Measurements from ENCODE around the gene FOXB1.

The FOXB1 gene

DNA sequence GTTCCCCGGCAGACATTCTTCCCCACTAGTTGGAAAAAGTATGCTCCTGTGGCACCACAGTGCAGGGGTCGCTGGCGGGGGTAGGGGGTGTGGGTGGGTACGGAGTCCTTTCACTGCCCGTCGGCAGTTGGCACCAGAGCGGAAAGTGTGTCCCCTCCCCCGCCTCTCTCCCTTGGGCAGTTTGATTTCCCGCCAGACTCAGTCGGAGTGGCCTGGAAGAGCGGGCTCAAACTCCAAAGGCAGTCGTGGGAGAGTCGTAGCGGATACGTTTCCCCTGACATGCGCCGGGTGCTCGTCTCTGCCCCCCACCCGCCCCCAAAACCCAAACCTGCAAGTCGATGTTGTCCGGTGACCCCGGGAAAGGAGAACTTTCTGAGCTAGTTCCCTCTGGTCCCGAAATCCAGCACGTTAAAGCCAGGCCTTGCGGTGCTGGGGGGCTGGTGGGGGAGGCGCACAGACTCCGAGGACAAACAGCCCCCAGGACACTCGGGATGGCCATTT is 4.4 kb upstream of the FOXB1 start:
- no peak for DNase-seq

DNA sequence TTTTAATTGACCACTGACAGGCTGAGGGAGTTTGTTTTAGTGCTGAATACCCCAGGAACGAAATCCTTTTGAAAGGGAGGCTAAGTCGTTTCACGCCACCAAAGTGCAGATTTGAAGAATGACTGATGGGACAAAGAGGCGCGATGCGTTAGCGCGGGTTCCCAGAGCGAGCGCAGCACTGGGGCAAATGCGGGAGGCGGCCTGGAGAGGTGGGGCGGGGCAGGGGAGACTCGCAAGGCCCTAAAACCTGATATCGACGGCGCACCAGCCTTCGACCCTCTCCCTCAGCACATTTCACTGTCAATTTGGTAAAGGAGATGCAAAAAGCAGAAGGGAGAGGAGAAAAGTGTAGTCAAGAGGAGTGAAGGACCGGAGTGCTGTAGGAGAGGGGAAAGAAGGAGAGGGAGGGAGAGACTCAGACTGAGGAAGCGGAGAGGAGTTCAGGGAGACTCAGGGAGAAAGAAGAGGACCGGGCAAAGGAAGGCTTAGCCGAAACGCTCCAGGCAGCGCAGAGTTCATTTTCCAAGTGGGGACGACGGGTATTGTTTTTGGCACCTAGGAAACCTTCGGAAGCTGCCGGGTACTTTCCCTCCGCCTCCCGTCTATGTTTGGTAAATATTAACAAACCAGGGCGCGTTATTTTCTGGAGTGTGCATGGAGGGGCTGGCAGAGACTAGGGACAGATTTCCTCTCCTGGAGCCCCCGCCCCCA is 3.8 kb upstream of the FOXB1 start:
- DNase-seq = no peak

DNA sequence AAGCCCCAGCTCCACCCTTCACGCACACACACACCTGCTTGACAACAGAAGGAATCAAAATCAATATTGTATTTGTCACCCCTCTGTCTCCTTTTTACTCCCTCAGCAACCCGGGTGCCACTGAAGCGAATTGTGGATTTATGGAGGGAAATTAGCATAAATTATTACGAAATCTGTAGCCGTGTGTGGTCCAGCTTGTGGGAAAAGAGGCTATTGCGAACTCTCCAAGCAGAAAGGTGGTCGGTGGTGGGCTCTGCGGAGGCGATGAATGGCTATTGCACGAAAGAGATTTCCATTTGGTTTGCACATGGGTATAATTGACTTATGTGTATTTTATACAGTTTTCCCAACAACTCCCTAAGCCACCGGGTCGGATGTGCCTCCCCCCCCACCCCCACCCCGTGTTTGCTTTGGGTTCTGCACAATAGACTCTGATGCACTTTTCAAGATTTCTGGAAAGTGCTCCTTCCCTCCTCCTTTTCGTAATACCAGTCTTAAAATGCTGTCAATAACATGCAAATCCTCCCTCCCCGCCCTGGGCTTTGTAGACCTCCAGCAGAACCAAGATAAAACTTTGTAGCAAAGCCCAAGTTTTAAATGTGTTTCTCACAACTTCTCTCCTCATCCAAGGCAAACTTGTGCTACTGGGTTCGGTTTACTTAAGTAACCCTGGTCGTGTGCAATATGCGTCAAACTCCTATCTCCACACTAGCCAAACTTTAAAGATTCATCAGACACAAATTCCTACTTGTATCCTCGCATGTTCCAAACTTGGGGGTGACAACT is 3.1 kb upstream of the FOXB1 start:
- no peak for DNase-seq

DNA sequence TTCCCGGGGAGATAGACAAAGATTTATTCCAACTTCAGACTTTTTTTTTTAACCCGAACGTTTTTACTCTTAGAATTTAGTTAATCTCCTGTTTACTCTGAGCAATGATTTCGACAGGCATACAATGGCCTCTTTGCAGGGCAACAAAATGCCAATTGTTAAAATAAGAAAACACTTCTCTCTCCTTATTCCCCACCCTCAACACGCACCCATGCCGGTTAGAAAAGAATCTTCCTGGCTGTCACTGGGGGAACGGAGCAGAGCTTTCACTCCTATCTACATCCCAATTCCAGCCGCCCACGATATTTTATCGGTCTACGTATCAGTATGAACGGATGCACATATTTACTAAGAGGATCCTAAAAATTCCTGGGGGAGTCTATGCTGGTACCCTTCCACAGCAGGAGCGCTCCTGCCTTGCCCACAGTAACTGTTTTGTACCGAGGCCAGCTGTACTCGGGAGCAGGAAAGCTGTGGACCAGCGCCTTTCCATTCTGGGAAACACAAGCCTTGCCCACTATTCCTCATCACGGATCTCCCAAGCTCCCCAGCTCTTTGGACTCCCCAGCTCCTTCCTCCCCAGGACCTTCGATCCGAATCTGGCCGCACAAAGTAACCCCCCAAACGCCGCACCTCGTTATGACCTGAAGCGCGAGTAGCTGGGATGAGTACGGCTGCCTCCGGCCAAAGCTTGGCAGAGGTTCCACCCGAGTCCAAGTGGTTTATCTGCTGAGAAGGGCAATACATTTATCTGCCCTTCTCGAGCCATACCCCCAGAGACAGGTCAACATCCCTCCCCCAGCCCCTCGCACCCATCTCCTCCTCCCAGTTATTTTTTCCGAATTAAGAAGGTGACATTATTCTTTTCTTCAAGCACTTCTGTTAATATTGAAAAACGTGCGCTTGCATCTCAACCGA is 2.2 kb upstream of the FOXB1 start:
- DNase-seq = no peak

DNA sequence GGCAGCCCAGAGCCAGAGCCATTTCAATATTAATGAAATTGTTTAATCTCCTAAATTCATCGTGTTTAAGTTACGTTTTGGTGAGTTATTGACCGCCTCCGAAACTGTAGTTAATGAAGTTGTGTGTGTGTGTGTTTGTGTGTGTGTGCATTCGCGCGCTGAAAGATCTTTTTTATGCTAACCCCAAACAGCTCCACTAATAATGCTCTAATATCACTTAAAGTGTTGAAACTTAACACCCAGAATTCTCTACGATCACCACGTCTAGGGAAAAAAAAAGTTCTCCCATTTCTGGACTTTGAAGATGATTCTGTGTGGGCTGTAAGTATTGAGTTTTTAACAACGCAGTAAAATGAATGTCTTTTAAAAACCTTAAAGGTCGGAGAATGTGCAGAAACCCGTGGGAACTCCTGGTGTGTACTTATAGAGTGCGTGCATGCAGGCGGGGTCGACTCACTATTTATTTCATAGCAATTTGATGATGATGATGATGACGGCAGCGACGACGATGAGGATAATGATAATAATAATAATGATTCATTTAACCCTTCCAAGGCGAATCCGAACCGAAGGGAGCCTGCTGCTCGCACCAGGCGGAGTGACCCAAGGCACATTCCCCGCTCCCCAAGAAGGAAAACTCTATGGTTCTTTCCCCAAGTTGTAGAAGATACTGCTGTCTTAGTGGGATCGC is 1.4 kb upstream of the FOXB1 start:
- DNase-seq = no peak

DNA sequence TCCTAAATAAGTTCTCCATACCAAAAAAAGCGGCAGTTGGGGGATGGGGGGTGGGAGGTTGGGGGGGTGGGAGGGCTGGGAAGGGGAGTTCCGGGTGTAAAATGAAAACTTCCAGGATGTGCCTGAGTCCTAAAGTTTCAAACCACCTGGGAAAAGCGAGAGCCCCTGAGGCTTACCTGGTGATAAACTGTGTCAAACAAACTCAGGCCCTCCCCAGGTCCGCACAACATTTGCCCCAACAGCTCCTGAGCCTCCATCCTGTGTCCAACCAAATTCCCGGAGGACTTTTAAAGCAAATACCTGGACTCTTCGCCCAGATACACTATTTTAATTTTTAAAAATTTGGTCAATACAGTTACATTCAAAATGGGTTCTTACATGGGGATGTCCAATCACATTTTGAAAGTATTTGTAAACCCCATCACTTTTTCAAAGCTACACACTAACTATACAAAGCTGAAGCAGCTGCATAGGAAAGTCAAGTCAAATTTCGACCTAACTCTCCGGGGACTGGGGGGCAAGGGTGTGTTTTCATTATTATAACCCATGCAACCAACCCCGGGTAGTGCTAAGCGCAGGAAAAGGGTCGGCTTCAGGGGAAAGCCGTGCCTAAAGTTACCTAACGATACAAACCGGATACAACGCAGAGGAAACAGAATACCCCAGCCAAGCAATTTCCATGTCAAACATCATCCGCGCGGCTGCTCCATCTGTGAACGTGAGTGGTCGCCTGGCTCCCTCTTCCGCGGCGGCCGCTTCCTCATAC is 685 bp upstream of the FOXB1 start:
- DNase-seq = no peak

DNA sequence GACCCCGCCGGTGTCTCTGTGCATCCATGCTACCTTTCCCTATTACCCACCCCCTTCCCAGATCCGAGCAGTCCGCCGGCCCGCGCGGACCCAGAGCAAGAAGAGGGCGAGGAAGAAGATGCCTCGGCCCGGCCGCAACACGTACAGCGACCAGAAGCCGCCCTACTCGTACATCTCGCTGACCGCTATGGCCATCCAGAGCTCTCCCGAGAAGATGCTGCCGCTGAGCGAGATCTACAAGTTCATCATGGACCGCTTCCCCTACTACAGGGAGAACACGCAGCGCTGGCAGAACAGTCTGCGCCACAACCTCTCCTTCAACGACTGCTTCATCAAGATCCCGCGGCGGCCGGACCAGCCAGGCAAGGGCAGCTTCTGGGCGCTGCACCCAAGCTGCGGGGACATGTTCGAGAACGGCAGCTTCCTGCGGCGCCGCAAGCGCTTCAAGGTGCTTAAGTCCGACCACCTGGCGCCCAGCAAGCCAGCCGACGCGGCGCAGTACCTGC is 788 bp downstream of the FOXB1 start:
- DNase-seq = no peak

DNA sequence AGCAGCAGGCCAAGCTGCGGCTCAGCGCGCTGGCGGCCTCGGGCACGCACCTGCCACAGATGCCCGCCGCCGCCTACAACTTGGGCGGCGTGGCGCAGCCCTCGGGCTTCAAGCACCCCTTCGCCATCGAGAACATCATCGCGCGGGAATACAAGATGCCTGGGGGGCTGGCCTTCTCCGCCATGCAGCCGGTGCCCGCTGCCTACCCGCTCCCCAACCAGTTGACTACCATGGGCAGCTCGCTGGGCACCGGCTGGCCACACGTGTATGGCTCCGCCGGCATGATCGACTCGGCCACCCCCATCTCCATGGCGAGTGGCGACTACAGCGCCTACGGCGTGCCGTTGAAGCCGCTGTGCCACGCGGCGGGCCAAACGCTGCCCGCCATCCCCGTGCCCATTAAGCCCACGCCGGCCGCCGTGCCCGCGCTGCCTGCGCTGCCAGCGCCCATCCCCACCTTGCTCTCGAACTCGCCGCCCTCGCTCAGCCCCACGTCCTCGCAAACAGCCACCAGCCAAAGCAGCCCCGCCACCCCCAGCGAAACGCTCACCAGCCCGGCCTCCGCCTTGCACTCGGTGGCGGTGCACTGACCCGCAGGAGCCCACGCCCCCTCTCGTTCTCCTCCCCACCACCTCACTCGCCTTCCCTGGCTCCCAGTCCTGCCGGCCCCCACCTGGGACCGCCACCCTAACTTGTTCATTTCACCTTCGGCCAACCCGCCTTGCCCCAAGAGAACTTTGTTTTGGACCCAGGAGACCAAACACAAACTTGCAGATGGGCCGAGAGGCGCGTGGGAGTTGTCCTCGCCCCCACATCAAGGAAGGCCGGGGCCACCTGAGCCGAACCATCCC is 1.5 kb downstream of the FOXB1 start:
- no peak for DNase-seq

DNA sequence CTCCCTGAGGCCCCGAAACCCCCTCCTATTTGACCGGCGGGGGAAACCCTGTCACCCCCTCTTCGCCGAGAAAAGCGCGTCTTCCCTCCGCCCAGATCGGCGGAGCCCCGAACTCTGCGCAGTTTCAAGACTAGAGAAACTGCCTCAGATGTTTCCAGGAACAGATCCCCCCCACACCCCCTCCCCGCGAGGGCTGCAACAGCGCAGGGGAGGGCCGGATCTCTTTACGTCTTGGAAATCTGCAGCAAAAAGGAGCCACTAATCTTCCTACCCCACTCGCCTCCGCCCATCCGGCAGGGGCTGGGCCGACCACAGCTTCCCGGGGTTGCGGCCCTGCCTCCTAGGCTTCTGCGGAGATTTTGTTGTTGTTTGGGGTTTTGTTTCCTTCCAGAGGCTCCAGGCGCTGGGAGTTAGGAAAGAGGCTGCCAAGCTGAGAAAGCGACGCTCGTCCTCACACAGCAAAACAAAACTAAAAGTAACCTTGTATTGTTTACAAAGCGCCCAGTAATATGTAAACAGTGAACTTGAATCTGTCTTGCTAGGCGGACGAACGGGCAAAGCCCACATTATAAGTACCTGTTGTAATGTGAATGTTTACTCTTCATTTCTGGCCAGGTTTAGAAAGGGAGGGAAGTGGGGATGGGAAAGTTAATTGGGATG is 2.2 kb downstream of the FOXB1 start:
- no peak for DNase-seq

DNA sequence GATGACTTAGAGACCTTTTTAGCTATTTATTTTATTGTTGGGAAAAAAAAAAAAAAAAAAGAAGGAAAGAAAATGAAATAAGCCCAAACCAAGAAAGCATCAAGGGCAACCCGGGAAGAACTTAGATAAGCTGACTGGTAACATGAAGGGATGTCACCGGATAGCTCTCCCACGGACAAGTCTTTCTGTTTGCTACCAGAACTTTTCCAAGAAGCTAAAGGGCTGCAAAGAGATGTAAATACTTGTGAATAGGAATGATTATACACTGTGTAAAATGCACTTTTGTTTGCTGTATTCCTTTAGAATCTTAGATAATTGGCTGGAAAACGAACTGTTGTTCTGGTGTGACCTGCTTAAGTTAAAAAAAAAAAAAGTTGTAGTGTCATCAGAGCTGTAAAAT is 2.8 kb downstream of the FOXB1 start:
- DNase-seq = no peak

DNA sequence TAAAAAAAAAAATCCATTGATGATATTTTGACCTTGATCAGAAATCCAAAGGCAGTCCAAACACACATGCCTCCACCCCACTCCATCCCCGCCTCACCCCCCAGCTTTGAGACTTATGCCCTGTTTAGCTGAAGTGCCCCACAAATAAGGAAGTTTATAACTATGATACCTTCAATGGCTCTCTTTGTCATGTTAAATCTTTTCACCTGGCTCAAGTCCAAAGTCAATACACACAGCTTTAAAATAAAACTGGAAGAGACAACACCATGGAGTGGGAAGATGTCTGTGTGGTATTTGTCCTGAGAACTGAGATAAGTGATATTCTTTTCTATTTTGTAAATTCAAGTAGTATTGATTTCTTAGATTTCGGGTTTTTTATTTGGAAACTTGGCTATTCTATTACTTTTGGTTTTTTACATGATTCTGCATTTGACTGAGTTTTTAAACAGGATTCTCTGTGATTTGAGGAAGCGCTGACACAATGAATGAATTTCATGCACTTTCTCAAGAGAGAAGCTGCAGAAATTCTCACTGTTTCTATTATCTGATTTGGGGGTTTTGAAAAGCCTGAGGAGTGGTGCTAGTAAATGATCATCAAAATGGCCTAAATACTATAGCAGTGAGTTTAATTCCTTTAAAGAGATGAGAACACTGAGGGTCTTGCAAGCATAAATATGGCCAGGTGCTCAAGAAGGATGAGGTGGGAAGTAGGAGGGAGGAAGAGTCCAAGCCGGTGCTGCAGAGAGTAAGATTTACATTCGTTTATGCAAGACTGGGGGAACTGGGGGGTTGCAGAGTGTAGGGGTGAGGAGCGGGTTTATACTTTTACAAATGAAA is 5.2 kb downstream of the FOXB1 start:
- no peak for DNase-seq

DNA sequence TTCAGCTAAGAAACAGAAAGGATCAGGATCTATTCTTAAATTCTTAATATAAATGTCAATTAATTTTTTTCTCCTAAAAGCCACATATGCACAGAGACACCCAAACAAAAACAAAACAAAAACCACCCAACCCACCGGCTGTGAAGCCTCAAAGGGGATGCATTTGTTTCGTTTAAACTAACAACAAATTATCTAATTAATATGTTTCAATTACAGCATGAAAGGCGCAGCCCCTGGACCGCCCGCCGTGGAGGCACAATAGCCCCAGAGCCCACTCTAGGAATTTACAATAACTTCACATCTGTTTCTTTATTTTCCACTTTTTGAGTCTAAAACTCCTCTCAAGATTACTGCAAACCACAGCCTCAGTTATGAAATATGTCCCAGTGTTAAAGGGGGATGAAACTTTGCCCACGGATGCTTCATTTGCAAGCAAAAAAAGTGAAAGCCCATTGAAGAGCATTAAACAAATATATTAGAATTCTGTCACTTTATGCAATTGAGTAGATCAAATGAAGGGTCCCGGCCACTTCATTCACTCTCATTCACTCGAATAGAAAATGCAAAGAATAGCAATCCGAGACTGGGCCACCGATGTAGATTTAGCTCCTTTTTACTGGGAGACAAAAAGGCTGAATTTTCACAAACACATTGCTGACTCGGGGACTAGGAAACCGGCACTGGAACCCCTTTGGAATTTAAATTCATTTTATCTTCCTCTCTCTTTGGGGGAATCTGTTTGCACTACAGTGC is 6.0 kb downstream of the FOXB1 start:
- DNase-seq = no peak

DNA sequence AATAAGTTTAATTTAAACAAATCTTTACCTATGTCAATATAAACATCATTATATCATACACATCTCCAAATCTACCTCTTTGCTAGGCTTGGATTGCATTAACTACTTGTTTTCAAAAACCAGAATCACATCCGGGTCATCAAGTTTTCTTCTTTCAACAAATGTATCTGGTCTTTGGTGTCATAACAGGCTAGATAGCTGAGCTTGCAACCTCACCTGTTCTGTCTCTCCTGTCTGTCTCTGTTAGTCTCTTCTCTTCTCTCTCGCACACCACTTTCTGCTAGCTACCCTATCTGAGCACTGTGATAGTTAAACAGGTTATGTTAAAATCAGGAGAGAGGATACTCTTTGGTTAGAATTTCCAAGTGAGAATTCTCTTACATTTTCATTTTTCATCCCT is 6.7 kb downstream of the FOXB1 start:
- no peak for DNase-seq

DNA sequence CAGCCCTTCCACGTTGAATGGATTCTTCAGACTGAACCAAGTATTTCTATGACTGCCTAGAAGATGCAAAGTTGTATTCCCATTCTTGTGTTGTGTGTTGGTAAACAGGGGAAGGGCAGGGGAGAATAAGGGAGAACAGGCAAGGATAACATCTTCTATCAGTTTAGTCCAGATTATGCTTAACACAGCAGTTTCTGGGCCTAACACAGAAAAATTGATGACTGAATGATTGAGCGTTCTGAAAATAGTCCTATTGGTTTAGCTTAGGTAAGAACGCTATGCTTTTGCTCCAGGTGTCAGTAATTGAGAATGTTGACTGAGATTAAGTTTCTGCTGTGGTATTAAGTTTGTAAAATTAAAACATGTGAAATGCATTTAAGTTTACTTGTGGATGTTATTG is 8.6 kb downstream of the FOXB1 start:
- DNase-seq = no peak

DNA sequence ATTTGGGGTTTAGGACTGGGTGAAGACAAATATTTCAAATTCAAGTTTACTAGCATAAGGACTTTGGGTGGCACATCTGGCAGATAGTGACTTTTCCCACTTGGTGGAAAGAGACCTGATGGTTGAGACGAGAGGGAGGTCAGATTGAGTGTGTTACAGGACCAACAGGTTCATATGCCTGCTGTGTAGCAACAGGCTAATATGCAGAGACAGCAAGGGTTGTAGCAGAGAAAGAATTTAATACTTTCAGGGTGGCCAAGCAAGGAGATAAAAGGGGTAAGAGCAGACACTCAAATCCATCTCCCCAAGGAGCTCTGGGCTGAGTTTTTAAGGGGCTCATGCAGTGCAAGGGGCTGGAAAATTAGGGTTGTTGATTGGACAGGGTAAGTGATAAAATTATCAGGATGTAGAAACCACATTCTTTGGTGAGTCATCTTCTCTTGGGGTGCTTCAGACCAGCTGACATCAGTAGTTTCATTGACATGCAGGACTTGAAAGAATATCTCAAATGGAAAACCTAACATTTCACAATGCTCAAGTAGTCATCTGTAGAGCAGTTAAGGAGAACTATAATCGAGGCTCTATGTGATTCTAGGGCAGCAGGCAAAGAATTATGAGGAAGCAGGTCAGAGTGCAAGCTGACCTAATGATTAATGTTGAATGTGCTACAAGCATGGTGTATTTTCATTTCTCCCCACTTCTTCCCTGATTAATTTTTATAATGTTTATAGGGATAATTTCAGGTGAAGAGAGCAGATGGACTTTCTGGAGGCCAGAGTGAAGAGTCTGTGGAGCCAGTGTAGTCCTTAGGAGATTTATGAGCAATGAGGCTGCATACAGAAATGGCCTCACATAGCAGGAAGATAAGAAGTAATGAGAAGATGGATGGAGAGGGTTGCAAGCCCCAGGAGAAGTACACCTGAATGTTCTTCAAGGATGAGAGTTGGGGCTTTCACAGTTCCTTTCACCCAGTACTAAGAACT is 13.7 kb downstream of the FOXB1 start:
- DNase-seq = no peak

DNA sequence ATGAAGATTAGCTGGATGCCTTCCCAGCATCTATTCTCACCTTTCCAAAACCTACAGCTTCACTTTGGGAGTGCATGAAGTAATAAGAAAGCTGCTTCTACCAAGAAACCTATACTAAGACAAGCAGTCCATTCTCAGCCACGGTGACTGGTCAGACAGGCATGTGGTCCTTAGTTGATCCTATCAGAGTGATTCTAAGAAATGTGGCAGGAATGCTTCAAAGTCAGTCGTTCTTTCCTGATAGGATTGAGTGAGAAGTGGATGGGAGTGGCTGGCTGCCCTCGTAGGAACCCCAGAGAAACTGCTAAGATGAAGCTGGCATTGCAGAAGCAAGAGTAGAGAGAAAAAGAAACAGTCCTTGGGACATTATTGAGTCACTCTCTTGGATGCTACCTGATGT is 16.6 kb downstream of the FOXB1 start:
- no peak for DNase-seq
